GM12801 (cell line): ENCODE results near the gene SLC25A13.

Experiments used
- TF ChIP-seq, protein P1 (sequence below): IDR thresholded peaks from one replicate; pipeline ENCODE4 v1.5.1; 2011; ENCODE audit warnings: control low read depth; ENCODE audit not compliant: insufficient read length; ENCODE audit errors: extremely low read depth

Gene SLC25A13

DNA sequence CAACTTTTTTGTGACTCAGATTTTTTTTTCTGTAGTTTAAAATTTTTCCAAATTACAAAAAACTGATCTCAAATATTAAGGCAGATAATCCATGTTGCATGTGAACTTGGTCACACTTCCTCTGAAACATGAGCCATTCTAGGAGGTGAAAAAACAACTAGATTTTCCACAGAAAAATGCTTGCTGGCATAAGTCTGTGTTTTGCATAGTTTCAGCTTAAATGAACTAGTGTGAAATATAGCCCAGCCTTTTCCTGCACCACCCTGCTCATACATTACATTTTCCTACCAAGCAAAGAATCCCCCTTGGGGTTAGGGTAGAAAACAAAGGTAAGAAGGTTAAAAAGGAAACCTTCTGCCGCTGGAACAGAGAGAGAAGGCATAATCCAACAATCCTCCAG is 48.2 kb downstream of the SLC25A13 start:
- TF ChIP-seq, protein P1, sequence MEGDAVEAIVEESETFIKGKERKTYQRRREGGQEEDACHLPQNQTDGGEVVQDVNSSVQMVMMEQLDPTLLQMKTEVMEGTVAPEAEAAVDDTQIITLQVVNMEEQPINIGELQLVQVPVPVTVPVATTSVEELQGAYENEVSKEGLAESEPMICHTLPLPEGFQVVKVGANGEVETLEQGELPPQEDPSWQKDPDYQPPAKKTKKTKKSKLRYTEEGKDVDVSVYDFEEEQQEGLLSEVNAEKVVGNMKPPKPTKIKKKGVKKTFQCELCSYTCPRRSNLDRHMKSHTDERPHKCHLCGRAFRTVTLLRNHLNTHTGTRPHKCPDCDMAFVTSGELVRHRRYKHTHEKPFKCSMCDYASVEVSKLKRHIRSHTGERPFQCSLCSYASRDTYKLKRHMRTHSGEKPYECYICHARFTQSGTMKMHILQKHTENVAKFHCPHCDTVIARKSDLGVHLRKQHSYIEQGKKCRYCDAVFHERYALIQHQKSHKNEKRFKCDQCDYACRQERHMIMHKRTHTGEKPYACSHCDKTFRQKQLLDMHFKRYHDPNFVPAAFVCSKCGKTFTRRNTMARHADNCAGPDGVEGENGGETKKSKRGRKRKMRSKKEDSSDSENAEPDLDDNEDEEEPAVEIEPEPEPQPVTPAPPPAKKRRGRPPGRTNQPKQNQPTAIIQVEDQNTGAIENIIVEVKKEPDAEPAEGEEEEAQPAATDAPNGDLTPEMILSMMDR: no peak

DNA sequence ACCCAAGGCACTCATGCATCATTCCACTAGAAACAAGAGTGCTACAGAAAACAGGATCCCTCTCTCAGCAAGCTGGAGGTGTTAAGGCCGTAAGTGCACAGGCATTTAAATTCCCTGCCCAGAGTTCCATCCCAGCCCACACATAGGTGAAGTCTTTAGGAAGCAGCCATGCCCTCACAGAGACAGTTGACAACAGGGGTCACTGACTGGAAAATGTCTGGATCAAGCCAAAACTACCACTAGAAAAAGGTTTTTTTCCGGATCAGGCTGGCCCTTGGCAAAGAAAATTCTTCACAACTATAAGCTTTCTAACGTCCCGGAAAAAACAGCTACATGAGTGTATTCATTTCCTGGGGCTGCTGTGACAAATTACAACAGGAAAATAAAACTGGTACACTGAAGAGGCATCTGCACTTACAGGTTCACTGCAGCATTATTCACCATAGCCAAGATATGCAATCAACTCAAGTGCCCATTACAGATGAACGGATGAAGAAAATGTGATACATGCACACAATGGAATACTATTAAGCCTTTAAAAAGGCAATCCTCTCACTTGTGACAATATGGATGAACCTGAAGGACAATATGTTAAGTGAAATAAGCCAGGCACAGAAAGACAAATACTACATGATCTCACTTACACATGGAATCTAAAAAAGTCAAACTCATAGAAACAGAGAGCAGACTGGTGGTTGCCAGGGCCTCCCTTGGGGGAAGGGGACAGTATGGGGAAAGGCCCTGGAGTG is 52.5 kb downstream of the SLC25A13 start:
- TF ChIP-seq, protein P1: no peak

DNA sequence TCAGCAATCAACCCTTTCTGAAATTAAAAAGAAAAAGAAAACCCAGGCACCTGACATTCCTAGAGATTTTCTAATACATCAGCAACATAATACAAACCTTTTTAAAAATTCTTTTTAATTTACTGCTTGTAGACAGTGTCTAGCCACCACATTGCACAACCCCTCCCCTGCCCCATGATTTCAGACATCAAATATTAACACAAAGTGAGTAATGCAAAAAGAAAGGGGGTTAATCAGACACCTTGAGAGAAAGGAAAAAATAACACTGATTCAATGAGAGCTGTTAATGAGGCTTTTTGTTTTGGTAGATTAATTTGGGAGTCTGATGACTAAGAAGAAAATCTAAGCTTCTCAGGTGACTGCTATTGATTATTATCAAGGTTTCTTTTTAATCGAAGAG is 55.3 kb downstream of the SLC25A13 start:
- TF ChIP-seq, protein P1: no peak

DNA sequence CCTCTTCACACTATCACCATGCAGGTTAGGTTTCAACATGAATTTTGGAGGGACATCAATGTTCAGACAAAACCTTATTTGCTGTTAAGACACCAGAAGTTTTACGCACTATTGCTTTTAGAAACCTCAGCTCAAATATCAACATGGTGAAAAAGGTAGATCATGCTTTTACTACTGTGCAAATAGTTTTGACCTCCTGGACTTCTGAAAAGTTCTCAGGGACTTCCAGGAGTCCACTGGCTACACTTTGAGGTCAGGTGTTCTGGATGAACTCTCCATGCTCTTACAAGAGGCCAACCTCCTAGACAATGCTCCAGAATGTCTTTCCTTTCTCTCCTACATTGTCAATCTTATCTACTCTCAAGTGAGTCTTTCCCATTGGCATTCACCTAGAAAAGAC is 55.9 kb downstream of the SLC25A13 start:
- TF ChIP-seq, protein P1: no peak

DNA sequence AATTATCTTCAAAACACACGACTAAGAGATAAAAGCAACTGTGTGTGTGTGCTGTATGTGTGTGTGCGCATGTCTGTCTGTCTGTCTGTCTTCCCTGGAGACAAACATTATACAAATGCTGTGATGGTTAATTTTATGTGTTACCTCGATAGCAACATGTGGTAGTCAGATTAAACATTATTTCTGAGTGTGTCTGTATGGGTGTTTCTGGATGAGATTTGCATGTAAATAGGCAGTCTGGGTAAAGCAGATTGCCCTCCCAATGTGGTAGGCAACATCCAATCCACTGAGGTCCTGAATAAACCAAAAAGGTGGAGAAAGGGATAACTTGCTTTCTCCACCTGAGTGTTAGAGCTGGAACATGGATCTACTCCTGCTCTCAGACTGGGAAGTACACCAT is 67.9 kb downstream of the SLC25A13 start:
- TF ChIP-seq, protein P1: no peak

DNA sequence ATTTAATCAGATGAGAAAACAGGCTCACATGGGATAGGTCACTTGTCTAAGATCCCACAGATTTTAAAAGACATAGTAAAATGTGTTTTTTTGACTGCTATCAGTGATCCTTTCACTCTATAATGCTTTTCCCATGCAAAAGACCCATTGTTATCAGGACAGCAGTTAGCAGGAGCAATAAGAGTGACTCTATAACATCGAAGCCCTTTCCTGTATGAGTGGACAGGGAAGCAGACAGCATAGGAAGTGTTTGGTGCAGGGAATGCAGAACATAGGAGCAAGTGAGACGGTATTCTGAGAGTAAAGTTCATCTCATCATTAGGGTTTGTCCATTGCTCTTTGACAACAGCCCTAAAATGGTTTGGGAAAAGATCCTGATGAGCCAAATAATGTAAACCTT is 68.5 kb downstream of the SLC25A13 start:
- TF ChIP-seq, protein P1: no peak

DNA sequence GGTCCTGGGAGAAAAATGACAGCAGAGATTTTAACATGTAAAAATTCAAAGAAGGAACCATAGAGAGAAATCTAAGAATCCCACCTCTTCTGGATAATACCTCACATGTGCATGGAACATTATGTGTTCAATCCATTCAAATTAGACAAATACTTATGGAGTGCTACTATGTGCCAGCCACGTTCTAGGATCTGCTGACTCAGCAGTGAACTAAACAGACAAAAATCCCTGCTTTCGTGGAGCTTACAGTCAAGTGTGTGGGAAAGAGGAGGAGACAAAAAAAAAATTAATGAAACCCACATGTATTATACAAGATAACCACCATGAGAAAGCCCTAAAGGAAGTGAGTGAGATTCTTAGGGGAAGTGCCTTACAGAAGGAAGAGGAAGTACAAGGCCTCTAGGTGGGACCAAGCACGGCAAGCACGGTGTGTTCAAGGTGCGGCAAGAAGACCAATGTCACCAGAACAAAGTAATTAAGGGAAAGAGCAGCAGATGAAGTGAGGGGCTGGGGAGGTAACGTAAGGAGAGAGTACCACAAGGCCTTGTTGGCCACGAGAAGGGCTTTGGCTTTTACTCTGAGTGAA is 71.0 kb downstream of the SLC25A13 start:
- TF ChIP-seq, protein P1: no peak
